ENCODE measurements around the gene STX1B. TPM values are rescaled to one million over a fixed set of nuclear protein-coding genes. Genes with fewer than 3 reads are reported as not detected.
A peak's percentile ranks its signal among the peaks of the same experiment; 100 is the strongest.

Gene STX1B
- total and polyA plus RNA-seq, 3 experiments from 2014 or later: 0.03 to 0.79 (median 0.40) TPM

DNA sequence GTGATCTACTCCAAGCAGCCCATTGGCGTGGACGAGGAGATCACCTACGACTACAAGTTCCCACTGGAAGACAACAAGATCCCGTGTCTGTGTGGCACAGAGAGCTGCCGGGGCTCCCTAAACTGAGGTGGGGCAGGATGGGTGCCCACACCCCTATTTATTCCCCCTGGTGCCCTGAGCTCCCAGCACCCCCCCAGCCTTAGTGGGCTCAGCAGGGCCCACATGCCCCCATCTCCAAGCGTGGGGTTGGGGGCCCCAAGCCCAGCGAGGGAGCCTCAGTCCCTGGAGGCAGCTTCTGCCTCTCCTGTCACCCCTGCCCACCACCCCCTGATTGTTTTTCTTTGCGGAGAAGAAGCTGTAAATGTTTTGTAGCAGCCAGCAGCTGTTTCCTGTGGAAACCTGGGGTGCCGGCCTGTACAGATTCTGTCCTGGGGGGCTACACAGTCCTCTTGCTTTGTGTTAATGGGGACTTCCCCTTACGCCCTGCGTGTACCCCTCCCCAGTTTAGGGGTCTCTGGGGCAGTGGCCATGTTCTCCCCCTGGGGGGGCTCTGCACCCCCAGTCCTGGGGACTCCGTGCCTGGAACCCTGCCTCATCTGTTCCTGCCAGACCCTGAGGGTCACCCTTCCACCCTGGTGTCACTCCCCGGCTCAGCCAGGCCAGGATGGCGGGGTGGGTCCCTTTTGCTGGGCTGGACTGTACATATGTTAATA, 26.4 kb downstream of the STX1B start:
- H3K4me1 Mint-ChIP-seq: peaks cover 0 to 6% (median 0%) of the 10 kb centered on the region in 3 donors
- no peaks in the 10 kb centered on the region for H3K9me3 Mint-ChIP-seq
- H3K4me1 ChIP-seq (ENCODE audit: insufficient read depth, low read length): no peaks in the 10 kb centered on the region
- DNase-seq: no peak
- peaks cover 0 to 41% (median 3%) of the 10 kb centered on the region in 3 donors for H3K36me3 Mint-ChIP-seq
- no peaks in the 10 kb centered on the region for H3K9me3 ChIP-seq (ENCODE audit: low read length)
- peaks cover 4% of the 10 kb centered on the region for H3K36me3 ChIP-seq (ENCODE audit: insufficient read depth, low read length)
- ChIA-PET CTCF (interaction anchor here (0.6 to 5.8 kb wide), 16 partner anchors 10 to 883 kb away, joined by 3 to 29 read pairs (median 4); partner anchors contain the start of genes ARMC5, BCKDK, VKORC1 and ZNF646), POLR2A (interaction anchor here (0.6 kb wide), 1 partner anchor 48 kb away, joined by 5 read pairs; no protein-coding TSS in a partner anchor)
- no peak overlapping the region for H3K27ac Mint-ChIP-seq
- no peak overlapping the region for H3K27ac ChIP-seq (ENCODE audit: low read depth, low read length)
- no peak overlapping the region for H3K4me3 ChIP-seq (ENCODE audit: low read length)
- no peak overlapping the region for H3K4me3 Mint-ChIP-seq
- H3K27me3 ChIP-seq (ENCODE audit: insufficient read depth, low read length, poor library complexity, severe bottlenecking): no peaks in the 10 kb centered on the region
- no peaks in the 10 kb centered on the region for H3K27me3 Mint-ChIP-seq

- Histone ChIP-seq H3K27me3 (ENCODE audit: insufficient read depth, low read length, poor library complexity, severe bottlenecking) (no peaks in the 10 kb centered on the region), H3K9me3 (ENCODE audit: low read length) (no peaks in the 10 kb centered on the region), H3K36me3 (ENCODE audit: insufficient read depth, low read length) (peaks cover 4% of the 10 kb centered on the region), H3K4me1 (ENCODE audit: insufficient read depth, low read length) (no peaks in the 10 kb centered on the region), H3K27ac (ENCODE audit: low read depth, low read length) (no peak overlapping the region), H3K4me3 (ENCODE audit: low read length) (no peak overlapping the region)
- ChIA-PET POLR2A (no interaction called here), CTCF (interaction anchor here (1.0 to 5.8 kb wide), 10 partner anchors 11 to 460 kb away, joined by 3 to 29 read pairs (median 4); partner anchors contain the start of genes ZNF646, ZNF668 and ZNF843)
- H3K27ac Mint-ChIP-seq: peak overlapping the region in 1 of 8 donors; percentile 65
- H3K9me3 Mint-ChIP-seq: no peaks in the 10 kb centered on the region
- H3K27me3 Mint-ChIP-seq: no peaks in the 10 kb centered on the region
- no peak overlapping the region for H3K4me3 Mint-ChIP-seq
- peaks cover 3 to 48% (median 3%) of the 10 kb centered on the region in 3 donors for H3K36me3 Mint-ChIP-seq
- DNase-seq: no peak
- H3K4me1 Mint-ChIP-seq: peaks cover 0 to 6% (median 0%) of the 10 kb centered on the region in 3 donors
Observed at GRCh38 chr16:30983289-30983889, 27.0 kb downstream of the STX1B start.

DNA sequence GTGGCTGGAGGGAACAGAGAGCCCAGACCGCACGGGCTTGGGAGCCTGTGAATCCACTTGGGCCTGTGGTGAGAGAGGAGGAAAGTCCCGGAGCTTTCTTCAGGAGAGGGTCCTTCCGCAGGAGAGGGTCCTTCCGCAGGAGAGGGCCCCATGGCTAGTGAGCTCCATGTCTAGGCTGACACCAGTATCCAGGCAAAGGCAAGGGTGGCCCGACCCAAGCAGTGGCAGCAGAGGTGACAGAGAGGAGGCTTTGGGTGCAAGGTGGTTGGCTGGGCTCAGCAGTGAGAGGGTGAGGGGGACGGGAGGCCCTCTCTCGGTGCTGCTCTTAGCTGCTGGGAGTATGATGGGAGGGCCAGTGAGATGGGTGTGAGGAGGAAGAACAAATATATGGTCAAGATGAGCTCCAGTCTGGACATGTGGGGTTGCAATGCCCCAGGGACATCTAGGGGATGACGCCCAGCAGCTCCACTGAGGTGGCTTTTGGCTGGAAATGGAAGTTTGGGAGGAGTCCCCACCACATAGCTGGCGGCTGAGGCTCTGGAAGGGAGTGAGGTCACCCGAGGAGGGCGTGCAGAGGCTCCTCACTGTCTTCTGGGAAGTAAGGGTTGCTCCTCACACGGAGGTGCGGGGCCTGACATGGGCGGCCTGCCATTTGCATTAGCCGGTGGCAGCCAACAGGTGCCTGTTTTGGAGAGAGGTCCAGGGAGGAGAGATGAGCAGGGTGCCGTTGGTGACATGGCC, 27.7 kb downstream of the STX1B start:
- peaks cover 0 to 6% (median 0%) of the 10 kb centered on the region in 3 donors for H3K4me1 Mint-ChIP-seq
- peak overlapping the region in 1 of 7 donors; percentile 19 for H3K4me3 Mint-ChIP-seq
- H3K9me3 Mint-ChIP-seq: no peaks in the 10 kb centered on the region
- no peak for DNase-seq
- Histone ChIP-seq H3K4me3 (ENCODE audit: low read length) (no peak overlapping the region), H3K4me1 (ENCODE audit: insufficient read depth, low read length) (no peaks in the 10 kb centered on the region), H3K9me3 (ENCODE audit: low read length) (no peaks in the 10 kb centered on the region), H3K27me3 (ENCODE audit: insufficient read depth, low read length, poor library complexity, severe bottlenecking) (no peaks in the 10 kb centered on the region), H3K36me3 (ENCODE audit: insufficient read depth, low read length) (peaks cover 4% of the 10 kb centered on the region), H3K27ac (ENCODE audit: low read depth, low read length) (no peak overlapping the region)
- no peaks in the 10 kb centered on the region for H3K27me3 Mint-ChIP-seq
- ChIA-PET CTCF (interaction anchor here (1.1 to 5.8 kb wide), 6 partner anchors 16 to 461 kb away, joined by 3 to 29 read pairs (median 4); partner anchors contain the start of genes ZNF646 and ZNF668), POLR2A (no interaction called here)
- H3K27ac Mint-ChIP-seq: peak overlapping the region in 1 of 8 donors; percentile 55
- peaks cover 3 to 51% (median 3%) of the 10 kb centered on the region in 3 donors for H3K36me3 Mint-ChIP-seq

DNA sequence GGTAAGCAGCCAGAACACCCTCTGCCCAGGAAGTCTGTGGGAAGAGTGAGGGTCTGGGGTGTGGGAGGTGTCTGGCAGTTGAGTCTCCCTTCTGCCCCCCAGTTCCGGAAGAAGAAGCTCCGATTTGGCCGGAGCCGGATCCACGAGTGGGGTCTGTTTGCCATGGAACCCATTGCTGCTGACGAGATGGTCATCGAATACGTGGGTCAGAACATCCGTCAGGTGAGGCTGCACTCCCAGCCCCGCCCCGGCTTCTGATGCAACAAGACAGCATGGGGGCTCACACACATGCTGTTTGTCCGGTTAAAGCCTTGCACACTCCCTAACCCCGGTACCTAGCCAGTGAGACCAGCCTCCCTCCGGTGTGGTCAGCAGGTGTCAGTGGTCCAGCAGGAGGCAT, 29.5 kb downstream of the STX1B start:
- Histone ChIP-seq H3K4me1 (ENCODE audit: insufficient read depth, low read length) (no peaks in the 10 kb centered on the region), H3K9me3 (ENCODE audit: low read length) (no peaks in the 10 kb centered on the region), H3K27ac (ENCODE audit: low read depth, low read length) (no peak overlapping the region), H3K27me3 (ENCODE audit: insufficient read depth, low read length, poor library complexity, severe bottlenecking) (no peaks in the 10 kb centered on the region), H3K4me3 (ENCODE audit: low read length) (no peak overlapping the region), H3K36me3 (ENCODE audit: insufficient read depth, low read length) (peaks cover 4% of the 10 kb centered on the region)
- Mint-ChIP-seq H3K9me3 (no peaks in the 10 kb centered on the region), H3K27ac (peak overlapping the region in 1 of 8 donors; percentile 87), H3K36me3 (peaks cover 3 to 67% (median 8%) of the 10 kb centered on the region in 3 donors), H3K4me1 (peaks cover 0 to 7% (median 0%) of the 10 kb centered on the region in 3 donors), H3K4me3 (no peak overlapping the region), H3K27me3 (no peaks in the 10 kb centered on the region)
- ChIA-PET POLR2A (no interaction called here), CTCF (interaction anchor here (5.8 kb wide), 1 partner anchor 162 kb away, joined by 29 read pairs; no protein-coding TSS in a partner anchor)
- no peak for DNase-seq

- Mint-ChIP-seq H3K4me3 (no peak overlapping the region), H3K9me3 (no peaks in the 10 kb centered on the region), H3K27me3 (no peaks in the 10 kb centered on the region), H3K4me1 (peaks cover 0 to 7% (median 0%) of the 10 kb centered on the region in 3 donors), H3K27ac (no peak overlapping the region), H3K36me3 (peaks cover 3 to 72% (median 8%) of the 10 kb centered on the region in 3 donors)
- ChIA-PET POLR2A (no interaction called here), CTCF (interaction anchor here (5.8 kb wide), 1 partner anchor 162 kb away, joined by 29 read pairs; no protein-coding TSS in a partner anchor)
- Histone ChIP-seq H3K36me3 (ENCODE audit: insufficient read depth, low read length) (peaks cover 4% of the 10 kb centered on the region), H3K27me3 (ENCODE audit: insufficient read depth, low read length, poor library complexity, severe bottlenecking) (no peaks in the 10 kb centered on the region), H3K4me1 (ENCODE audit: insufficient read depth, low read length) (no peaks in the 10 kb centered on the region), H3K9me3 (ENCODE audit: low read length) (no peaks in the 10 kb centered on the region), H3K27ac (ENCODE audit: low read depth, low read length) (no peak overlapping the region), H3K4me3 (ENCODE audit: low read length) (no peak overlapping the region)
- DNase-seq: no peak
Observed at GRCh38 chr16:30980434-30980833, 30.0 kb downstream of the STX1B start.

DNA sequence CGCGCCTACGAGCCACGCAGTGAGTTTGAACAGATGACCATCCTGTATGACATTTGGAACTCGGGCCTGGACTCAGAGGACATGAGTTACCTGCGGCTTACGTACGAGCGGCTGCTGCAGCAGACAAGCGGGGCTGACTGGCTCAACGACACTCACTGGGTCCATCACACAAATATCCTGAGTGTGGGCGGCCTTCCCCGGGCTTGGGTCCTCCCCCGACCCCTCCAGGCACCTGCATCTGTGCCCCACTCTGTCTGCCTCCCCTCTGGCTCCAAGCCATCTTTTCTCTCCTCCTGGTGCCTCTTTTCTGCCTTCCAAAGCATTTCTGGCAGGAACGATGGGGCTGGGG, 30.4 kb downstream of the STX1B start:
- peak overlapping the region in 1 of 7 donors; percentile 48 for H3K4me3 Mint-ChIP-seq
- H3K36me3 Mint-ChIP-seq: peaks cover 3 to 75% (median 8%) of the 10 kb centered on the region in 3 donors
- H3K9me3 Mint-ChIP-seq: no peaks in the 10 kb centered on the region
- CTCF ChIA-PET: no interaction called here
- peaks cover 0 to 7% (median 0%) of the 10 kb centered on the region in 3 donors for H3K4me1 Mint-ChIP-seq
- H3K9me3 ChIP-seq (ENCODE audit: low read length): no peaks in the 10 kb centered on the region
- peaks cover 4% of the 10 kb centered on the region for H3K36me3 ChIP-seq (ENCODE audit: insufficient read depth, low read length)
- H3K27ac Mint-ChIP-seq: no peak overlapping the region
- H3K27me3 ChIP-seq (ENCODE audit: insufficient read depth, low read length, poor library complexity, severe bottlenecking): no peaks in the 10 kb centered on the region
- POLR2A ChIA-PET: no interaction called here
- no peak for DNase-seq
- H3K4me3 ChIP-seq (ENCODE audit: low read length): no peak overlapping the region
- H3K27me3 Mint-ChIP-seq: no peaks in the 10 kb centered on the region
- no peak overlapping the region for H3K27ac ChIP-seq (ENCODE audit: low read depth, low read length)
- no peaks in the 10 kb centered on the region for H3K4me1 ChIP-seq (ENCODE audit: insufficient read depth, low read length)

DNA sequence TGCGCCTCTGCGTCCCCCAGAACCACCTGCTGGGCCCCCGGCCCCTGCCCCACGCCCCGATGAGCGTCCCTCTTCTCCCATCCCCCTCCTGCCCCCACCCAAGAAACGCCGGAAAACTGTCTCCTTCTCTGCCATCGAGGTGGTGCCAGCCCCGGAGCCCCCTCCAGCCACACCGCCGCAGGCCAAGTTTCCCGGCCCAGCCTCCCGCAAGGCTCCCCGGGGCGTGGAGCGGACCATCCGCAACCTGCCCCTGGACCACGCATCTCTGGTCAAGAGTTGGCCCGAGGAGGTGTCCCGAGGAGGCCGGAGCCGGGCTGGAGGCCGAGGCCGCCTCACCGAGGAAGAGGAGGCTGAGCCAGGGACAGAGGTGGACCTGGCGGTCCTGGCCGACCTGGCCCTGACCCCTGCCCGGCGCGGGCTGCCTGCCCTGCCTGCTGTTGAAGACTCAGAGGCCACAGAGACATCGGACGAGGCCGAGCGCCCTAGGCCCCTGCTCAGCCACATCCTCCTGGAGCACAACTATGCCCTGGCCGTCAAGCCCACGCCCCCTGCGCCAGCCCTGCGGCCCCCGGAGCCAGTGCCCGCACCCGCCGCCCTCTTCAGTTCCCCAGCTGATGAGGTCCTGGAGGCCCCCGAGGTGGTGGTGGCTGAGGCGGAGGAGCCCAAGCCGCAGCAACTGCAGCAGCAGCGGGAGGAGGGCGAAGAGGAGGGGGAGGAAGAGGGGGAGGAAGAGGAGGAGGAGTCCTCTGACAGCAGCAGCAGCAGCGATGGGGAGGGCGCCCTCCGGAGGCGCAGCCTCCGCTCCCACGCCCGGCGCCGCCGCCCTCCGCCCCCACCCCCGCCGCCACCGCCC, 31.0 kb downstream of the STX1B start:
- H3K4me1 Mint-ChIP-seq: peaks cover 0 to 7% (median under 1%) of the 10 kb centered on the region in 3 donors
- H3K27ac Mint-ChIP-seq: peak overlapping the region in 1 of 8 donors; percentile 36
- no peak for DNase-seq
- Histone ChIP-seq H3K27ac (ENCODE audit: low read depth, low read length) (no peak overlapping the region), H3K4me3 (ENCODE audit: low read length) (no peak overlapping the region), H3K9me3 (ENCODE audit: low read length) (no peaks in the 10 kb centered on the region), H3K27me3 (ENCODE audit: insufficient read depth, low read length, poor library complexity, severe bottlenecking) (no peaks in the 10 kb centered on the region), H3K4me1 (ENCODE audit: insufficient read depth, low read length) (no peaks in the 10 kb centered on the region), H3K36me3 (ENCODE audit: insufficient read depth, low read length) (peaks cover 4% of the 10 kb centered on the region)
- no peak overlapping the region for H3K4me3 Mint-ChIP-seq
- peaks cover 5 to 80% (median 8%) of the 10 kb centered on the region in 3 donors for H3K36me3 Mint-ChIP-seq
- no peaks in the 10 kb centered on the region for H3K9me3 Mint-ChIP-seq
- no peaks in the 10 kb centered on the region for H3K27me3 Mint-ChIP-seq
- POLR2A ChIA-PET: no interaction called here
- CTCF ChIA-PET: no interaction called here

All from CD8-positive, alpha-beta memory T cell (primary cell).